Kidney epithelial cell (primary cell): ENCODE measurements around the gene BCR. TPM values are rescaled to one million over a fixed set of nuclear protein-coding genes. Genes with fewer than 3 reads are reported as not detected.

Experiments used
- DNase-seq: peaks from one replicate; pipeline ENCODE4 v3.0.0-alpha.2; 2010; ENCODE audit warnings: low read depth
- H3K27me3 ChIP-seq: 2 replicates; pipeline ENCODE4 v1.6.0; 2011; ENCODE audit warnings: low read length; ENCODE audit not compliant: control insufficient read depth, insufficient read depth
- H3K36me3 ChIP-seq: 2 replicates; pipeline ENCODE4 v1.5.1; 2011; ENCODE audit warnings: low read length; ENCODE audit not compliant: control insufficient read depth, insufficient read depth
- H3K4me3 ChIP-seq: 2 replicates; pipeline ENCODE4 v1.5.1; 2011; ENCODE audit warnings: low read depth, mild to moderate bottlenecking, control low read depth, low read length
- total RNA-seq: library from RNA; depleted of rRNA; stranded (reverse); fragments of >200 nt; gene quantifications from 2 replicates; pipeline ENCODE4 v1.2.3, GENCODE V29; 2015
- TF ChIP-seq, protein P1 (sequence below): IDR thresholded peaks from 2 replicates; pipeline ENCODE4 v1.5.1; 2011; ENCODE audit warnings: mild to moderate bottlenecking, moderate library complexity, low read length, control low read depth, inconsistent platforms; ENCODE audit not compliant: insufficient read depth, poor library complexity, severe bottlenecking

BCR gene
- total RNA-seq, 1 donor from 2014 or later, result 42.5 TPM

DNA sequence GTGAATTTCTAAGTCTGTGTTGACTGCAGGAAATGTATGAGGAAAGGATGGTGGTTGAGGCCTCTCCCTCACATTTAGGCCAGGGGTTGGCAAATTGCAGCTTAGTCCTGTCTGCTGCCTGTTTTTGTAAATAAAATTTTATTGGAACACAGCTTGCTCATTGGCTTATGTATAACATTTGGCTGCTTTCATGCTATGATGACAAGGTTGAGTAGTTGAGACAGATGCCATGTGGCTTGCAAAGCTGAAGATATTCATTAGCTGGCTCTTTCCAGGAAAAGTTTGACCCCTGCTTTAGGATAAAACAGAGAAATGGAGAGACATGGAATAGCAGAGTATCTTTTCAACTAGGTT lies 46.2 kb downstream of the BCR start:
- TF ChIP-seq, protein P1, sequence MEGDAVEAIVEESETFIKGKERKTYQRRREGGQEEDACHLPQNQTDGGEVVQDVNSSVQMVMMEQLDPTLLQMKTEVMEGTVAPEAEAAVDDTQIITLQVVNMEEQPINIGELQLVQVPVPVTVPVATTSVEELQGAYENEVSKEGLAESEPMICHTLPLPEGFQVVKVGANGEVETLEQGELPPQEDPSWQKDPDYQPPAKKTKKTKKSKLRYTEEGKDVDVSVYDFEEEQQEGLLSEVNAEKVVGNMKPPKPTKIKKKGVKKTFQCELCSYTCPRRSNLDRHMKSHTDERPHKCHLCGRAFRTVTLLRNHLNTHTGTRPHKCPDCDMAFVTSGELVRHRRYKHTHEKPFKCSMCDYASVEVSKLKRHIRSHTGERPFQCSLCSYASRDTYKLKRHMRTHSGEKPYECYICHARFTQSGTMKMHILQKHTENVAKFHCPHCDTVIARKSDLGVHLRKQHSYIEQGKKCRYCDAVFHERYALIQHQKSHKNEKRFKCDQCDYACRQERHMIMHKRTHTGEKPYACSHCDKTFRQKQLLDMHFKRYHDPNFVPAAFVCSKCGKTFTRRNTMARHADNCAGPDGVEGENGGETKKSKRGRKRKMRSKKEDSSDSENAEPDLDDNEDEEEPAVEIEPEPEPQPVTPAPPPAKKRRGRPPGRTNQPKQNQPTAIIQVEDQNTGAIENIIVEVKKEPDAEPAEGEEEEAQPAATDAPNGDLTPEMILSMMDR, result no peak
- DNase-seq, result no peak
- H3K4me3 ChIP-seq, result no peak overlapping the region

DNA sequence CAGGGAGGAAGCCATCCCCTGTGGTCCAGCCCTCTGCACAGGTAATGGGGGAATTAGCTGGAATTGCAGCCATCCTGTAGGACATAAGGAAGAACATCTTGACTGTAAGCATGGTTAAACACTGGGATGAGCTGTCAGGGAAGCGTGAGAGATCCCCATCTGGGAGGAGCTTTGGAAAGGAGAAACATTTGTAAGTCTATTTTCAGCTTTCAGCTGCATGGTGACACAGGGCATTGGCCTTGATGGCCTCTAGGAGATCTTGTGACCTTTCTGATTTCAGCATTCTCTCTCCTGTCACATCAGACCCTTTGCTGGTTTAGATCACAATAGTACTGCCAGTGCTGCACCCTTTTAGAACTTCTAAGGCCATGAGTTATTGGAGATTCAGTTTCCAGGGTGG lies 47.1 kb downstream of the BCR start:
- no peak for DNase-seq

More for the DNA sequence above, 46.2 kb downstream of the BCR start:
- Histone ChIP-seq H3K27me3 (no peaks in the 10 kb centered on the region), H3K36me3 (no peaks in the 10 kb centered on the region)

DNA sequence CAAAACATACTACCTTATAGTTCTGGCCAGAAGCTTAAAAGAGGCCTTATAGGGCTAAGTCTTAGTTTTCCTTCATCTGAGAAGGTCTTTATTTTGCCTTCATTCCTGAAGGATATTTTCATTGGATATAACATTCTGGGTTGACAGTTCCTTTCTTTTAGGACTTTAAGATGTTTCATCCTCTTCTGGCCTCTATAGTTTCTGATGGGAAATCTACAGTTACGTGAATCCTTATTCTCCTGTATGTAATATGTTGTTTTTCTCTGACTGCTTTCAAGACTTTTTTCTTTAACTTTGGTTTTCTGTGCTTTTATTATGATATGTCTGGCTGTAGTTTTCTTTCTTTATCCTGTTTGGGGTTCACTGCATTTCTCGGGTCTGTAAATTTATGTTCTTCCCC lies 48.2 kb downstream of the BCR start:
- TF ChIP-seq, protein P1, result no peak
- no peak for DNase-seq
- Histone ChIP-seq H3K27me3 (no peaks in the 10 kb centered on the region), H3K36me3 (no peaks in the 10 kb centered on the region), H3K4me3 (no peak overlapping the region)

More for the DNA sequence above, 47.1 kb downstream of the BCR start:
- Histone ChIP-seq H3K27me3 (no peaks in the 10 kb centered on the region), H3K36me3 (no peaks in the 10 kb centered on the region), H3K4me3 (no peak overlapping the region)
- TF ChIP-seq, protein P1, result no peak

DNA sequence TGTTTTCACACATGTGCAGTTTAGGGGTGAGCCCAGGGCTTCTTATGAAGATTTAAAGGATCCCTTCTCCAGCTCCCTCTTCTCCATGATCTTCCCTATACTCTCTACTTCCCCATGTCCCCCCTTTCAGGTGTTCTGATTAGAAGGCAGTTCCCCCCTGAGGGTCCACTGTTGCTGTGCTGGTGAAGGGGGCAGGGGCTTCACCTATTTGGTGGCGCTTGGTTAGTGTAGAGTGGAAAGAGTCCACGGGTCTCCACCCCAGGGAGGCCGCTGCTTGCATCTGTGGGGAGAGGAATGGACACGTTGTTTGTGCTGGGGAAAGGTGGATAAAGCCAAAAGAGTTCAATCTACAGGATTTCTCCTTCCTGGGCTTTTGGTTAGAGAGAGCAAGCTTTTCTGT lies 49.3 kb downstream of the BCR start:
- H3K4me3 ChIP-seq, result no peak overlapping the region
- H3K36me3 ChIP-seq, result no peaks in the 10 kb centered on the region
- no peaks in the 10 kb centered on the region for H3K27me3 ChIP-seq
- TF ChIP-seq, protein P1, result no peak
- no peak for DNase-seq

DNA sequence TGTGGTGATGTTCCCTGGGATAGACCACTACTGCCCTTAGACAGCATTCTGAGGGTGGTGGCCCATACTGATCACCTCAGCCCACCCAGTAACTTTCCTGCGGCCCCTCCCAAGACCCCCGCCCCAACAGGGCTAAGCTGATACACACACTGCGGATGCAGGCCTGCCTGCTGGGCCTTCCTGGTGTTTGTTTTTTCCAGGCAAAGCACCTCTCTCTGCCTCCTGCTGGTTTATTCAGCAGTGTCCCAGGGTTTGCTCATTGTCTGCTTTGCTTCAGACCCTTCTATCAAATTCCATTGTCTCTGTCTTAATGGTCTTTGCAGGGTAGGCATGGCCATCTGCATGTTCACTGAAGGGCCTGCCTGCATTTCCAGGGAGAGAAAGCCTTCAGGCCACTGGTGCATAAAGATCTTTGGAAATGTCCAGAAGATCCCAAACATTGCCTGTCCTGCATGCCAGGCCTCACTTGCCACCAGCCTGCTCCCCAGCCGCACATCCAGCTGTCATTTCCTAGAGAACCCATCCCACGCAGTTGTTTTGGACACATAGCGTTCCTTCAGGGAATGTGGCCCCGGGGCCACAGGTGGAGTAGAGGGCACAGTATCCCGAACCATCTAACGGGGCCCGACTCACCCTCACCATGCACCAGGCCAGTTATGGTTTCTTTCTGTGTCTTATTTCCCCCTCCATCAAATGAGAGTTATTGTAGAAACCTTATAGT lies 50.2 kb downstream of the BCR start:
- TF ChIP-seq, protein P1, result no peak
- H3K36me3 ChIP-seq, result no peaks in the 10 kb centered on the region
- no peak for DNase-seq
- H3K4me3 ChIP-seq, result no peak overlapping the region
- no peaks in the 10 kb centered on the region for H3K27me3 ChIP-seq
